Epithelial cell of umbilical artery (primary cell): ENCODE measurements around the gene DCUN1D4. TPM values are rescaled to one million over a fixed set of nuclear protein-coding genes. Genes with fewer than 3 reads are reported as not detected.

ENCODE experiments used
- total RNA-seq: library from RNA; depleted of rRNA; stranded (reverse); fragments of >200 nt; gene quantifications from 2 replicates; pipeline ENCODE4 v1.2.3, GENCODE V29; 2014

DCUN1D4 gene
- total RNA-seq: 25.0 and 45.0 TPM in 2 replicates

DNA sequence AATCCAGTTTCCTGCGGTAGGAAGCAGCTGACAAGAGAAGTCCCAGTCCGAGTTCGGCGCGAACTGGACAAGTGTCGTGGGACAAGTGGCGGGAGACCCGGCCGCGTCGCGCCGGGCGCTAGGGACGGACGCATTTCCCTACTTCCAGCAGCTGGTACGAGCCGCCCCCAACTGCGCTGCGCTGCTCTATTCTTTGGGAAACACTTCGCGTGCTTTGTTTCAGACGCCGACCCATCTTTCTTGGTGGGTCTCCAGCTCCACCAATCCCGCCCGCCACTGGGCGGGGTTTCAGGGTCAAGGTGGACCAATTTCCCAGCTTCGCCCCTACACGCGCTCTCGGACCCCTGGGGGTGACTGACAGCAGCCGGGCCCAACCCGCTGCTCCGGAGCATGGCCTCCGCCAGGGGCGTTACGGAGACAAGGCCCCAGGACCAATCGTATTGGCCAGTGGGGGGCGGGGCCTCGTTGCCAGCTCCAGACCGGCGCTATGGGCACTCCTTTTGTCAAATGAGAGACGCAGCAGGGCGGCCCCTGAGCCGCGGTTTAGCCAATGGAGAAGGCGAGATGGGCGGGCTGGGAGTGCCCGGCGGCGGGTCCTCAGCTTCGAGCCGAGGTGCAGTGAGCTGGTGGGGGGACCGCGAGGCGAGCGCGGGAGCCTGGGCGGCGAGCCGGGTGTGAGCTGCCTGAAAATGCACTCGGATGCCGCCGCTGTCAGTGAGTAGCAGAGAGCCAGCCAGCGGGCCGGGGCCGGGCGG, at the start of gene DCUN1D4:
TSS of gene DCUN1D4 (plus strand) at position 600 of the 755 bp plus-strand sequence. CDS start at position 690, 90 bp downstream.

Other genes with a start within 250 kb of the DCUN1D4 start
- gene LRRC66, start 177.2 kb downstream of the DCUN1D4 start, total RNA-seq: under 0.01 and 0.30 TPM in 2 replicates
- 16.9 and 26.3 TPM in 2 replicates for gene SGCB, start 195.1 kb downstream of the DCUN1D4 start, total RNA-seq
- 3.9 and 7.9 TPM in 2 replicates for gene SPATA18, start 208.2 kb downstream of the DCUN1D4 start, total RNA-seq